Activated CD8-positive, alpha-beta memory T cell treated with anti-CD3 and anti-CD28 coated beads for 1 hour (primary cell): ENCODE data around the gene PIAS3.

Experiments used
- DNase-seq, 2 donors: peaks; one replicate each; pipeline ENCODE4 v3.0.0-alpha.2; 2020; ENCODE audit warnings: low read depth in 1 of 2; ENCODE audit errors: extremely low read depth in 1 of 2

Gene PIAS3

GRCh38 chr1:145858901-145859490, at the start of gene PIAS3:
PIAS3 (minus strand) TSS chr1:145859081; CDS start chr1:145858990, 91 bp downstream.
- peak; percentile 47 to 71 for DNase-seq

DNA sequence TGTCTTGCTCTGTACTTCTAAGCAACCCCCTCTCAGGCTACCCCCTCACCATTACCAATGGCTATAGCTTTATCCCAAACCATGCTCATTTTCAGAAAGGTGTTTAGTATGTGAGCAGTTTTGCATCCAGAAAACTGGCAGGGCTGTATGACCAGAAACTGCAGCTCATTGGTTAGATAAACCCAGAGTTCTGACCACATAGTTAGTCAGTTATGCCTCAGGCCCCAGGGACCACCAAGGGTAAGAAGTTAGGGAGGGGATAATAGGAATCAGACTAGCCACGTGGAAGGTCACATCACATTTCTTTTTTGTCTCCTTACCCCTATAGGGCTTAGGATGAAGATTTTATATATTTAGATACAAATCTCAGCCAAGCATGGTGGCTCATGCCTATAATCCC, 49.8 kb upstream of the PIAS3 start:
- DNase-seq, result no peak

DNA sequence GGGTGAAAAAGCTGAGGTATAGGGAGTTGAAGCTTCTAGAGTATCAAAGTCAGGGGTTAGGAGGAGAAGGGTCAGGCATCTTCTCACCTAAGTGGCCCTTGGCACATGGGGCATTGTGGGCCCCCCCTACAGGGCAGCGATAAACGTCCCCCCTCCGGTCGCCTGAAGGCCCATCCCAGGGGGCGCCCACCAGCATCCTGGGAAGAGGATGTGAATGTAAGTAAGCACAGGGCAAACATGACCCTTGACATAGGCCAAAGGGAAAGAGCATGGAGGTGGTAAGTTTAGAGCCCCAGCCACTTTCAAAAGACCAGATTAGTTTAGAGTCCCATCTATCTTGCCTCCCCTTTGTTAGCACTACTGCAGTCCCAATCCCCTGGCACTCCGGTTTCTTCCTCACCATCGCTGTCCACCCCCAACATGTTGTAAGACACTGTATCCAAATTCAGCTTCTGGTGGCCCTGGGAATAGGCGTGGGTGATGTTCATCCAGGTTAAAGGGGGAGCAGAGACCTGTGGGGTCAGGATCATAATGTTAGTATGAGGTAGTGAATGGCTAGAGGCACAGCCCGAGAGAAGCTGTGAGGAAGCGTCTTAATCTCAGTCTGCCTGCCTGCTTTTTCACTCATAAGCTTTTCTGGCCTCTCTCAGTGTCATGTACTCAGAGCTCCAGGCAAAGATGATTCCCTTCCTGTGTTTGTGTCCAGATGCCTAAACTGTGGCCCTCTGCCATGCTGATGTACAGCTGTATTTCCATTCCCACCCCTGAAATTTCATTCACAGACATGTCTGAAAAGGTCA, 48.3 kb upstream of the PIAS3 start:
- no peak for DNase-seq

GRCh38 chr1:145901312-145902021, 42.6 kb upstream of the PIAS3 start:
- no peak for DNase-seq

DNA sequence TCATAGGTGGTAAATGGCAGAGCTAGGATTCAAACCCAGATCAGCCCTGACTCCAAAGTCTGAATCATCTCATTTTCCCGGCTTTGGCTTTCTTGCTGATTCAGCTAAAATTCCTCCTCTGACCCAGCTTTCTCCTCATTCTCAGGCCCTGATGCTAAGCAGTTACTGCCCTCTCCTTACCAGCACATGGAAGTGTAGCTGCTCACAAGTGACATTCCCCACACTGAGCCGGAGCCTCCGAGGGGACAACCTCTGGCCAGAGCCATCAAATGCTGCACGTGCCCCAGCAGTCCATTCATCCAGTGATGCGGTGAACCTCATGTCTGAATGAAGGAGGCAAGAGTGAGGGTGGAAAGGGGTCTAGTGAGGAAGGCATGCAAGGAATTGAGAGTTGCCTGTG, 39.9 kb upstream of the PIAS3 start:
- DNase-seq, result no peak

GRCh38 chr1:145897969-145898368, 39.1 kb upstream of the PIAS3 start:
- no peak for DNase-seq

DNA sequence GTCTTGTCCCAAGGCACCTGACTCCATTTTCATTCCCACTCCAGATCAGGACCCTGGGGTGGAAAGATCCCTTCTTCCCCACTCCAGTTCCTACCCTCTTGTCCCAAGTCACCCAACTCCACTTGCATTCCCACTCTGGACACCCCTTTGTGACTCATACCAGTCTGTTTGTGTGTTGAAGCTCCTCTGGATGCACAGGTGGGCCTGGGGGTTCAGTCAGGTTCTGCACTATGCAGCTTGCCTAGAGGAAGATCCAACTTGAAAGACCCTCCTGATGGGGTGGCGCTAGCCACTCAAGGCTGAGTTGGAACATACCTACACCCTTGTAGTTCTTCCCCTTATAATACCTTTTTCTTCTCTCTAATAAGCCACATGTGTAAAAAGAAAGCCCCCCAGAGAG, 36.6 kb upstream of the PIAS3 start:
- DNase-seq, result no peak

GRCh38 chr1:145893306-145894055, 34.6 kb upstream of the PIAS3 start:
- no peak for DNase-seq

DNA sequence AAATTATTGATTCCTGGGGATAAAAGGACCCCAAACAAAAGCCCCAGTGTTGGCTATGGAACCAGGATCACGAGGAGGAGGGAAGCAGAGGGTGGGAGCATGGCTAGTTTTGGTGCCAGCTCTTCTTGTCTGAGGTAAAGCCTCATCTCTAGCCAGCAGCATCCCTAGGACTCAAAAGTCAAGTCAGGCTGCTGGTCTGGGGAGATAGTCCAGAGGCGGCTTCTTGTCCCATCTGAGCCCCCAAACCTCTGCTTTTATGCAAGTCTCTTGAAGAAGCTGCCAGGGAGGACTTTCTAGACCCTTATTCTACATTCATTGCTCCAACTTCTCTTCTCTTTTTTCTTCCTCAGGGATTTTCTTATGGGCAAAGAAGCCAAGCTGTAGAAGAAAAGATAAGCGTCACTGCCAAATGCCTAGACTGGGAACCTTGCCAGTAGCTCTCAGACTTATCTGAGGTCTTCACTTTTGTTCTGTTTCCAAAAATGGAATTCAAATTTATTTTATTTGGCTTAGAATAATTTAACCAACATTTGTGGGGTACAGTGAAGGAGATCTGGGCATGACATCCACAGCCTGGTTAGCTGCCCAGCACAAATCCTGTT, 33.7 kb upstream of the PIAS3 start:
- DNase-seq, result no peak

DNA sequence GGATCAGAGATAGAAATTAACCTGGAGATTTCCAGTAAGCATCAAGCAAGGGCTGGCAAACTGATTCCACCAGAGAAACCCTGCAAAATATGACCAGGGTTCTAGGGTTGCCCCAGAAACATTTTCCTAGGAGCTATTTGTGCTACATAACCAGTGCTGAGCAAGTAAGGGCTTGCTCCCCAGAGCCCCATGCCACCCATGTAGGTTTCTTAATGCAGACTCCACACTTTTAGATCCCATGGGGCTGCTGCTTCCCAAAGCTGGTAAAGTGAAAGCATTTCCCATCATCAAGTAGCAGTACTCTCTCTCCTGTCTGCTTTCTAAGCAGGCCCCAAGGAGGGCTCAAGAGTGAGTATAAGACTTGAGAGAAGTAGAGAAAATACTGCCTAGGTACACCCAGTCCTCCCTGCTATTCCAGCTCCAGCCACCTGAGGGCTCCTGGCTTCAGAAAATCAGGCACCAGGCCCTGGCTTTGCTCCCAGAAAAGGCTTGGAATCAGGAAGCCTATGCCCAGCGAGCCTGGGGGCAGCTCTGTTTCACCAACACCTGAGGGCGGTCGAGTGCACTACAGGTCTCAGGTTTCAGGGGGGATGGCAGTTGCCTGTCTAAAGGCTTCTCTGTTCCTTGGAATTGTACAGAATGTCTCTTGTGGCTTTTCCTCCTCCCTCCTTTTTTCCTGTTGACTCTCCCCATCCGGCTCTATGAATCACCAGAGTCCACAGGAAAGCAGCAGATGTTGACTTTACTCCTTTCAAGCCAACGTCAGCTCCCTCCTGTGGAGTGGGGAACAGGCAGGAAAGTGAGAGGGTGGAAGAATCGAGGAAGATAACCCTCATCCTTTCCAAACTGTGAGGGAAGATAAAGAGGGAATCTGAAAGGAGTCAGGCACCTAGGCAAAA, 33.0 kb upstream of the PIAS3 start:
- DNase-seq, result peak in 1 of 2 donors; percentile 17

DNA sequence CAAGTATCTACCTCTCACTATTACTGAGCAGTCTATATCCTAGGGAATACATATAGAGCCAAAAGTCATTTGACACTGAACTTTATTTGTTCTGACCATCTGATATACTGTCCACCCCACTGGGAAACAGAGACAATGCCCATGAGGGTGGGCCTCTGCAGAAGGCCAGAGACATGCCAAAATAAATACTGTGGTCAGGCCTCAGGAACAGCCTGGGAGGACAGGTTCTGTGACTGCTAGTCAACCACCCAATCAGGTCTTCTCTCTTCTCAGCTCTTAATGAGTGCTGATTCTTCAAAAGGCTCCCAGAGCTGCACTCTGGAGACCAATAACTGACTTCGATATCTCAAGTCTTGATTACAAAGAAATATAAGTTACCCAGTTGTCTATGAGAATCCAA, 32.3 kb upstream of the PIAS3 start:
- DNase-seq, result no peak

DNA sequence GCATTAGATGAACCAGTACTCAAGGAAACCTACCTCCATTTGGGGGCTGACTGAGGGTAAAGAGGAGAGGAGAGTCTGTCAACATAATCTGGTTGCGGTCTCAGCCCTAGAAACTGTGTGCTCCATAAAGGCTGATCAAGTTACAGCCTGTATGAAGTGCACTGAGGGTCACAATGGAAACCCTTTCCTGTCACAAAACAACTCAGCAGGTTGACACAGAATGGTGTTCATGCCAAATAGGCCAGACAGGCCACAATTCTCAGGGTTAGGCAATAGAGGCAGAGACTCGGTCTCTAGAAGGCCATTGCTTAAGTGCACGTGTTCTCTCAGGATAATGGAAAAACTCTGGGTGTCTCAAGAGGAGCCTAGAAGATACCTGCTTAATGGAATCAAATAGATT, 30.8 kb upstream of the PIAS3 start:
- DNase-seq, result no peak

- DNase-seq, result no peak
These were observed 28.8 kb upstream of the PIAS3 start for GRCh38 chr1:145887631-145888030.

DNA sequence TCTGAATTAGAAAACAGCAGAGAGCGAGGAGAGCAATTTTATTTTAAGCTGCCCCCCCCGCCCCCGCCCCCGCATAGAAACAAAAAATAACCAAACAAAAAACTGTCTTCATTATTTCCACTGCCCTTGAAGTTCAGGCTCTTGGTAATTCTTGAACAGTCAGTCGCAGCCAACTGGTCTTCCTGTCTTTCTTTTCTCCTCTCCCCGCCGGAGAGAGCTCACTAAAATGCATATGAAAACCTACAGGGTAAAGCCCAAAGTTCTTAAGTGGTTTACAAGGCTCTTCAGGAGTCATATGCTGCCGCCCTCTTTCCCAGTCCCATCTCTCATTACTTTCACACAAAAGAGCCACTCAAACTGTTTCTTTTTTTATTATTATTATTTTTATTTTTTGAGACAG, 27.9 kb upstream of the PIAS3 start:
- no peak for DNase-seq

DNA sequence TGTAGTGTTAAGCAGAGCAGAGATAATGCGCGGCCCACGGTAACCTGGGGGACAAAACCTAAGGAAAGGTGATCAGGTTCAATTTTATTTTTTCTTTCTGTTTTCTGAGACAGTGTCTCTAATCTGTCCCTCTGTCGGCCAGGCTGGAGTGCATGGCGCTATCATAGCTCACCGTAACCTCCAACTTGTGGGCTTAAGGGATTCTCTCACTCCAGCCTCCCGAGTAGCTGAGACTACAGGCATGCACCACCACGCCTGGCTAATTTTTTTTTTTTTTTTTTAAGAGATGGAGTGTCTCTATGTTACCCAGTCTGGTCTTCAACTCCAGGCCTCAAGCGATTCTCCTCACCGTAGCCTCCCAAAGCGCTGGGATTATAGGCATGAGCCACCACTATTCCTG, 27.5 kb upstream of the PIAS3 start:
- no peak for DNase-seq

DNA sequence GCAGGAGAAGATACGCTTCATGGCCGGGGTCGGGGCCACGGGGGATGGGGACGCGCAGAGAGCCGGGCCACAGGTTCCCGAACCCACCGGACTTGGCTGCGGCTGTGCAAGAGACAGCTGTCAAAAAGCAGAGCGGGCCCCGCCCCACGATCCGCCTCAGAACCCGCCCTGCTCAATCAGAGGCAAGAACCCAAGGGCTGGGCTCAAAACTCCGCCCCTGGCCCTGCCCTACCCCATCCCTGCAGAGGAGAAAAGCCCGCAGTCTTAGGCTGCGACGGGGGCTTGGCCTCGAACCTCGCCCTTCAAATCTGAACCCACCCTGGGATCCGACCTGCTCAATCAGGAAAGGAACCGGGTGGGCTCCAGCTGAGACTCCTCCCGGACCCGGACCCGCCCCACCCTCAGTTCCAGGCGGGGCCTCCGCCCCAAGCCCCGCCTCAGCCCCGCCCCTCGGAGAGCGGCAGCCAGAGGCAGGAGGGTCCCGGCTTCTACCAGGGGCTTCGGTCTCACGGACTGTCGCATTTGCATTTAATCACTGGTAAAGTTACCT, 26.9 kb upstream of the PIAS3 start, which contains the start of gene ANKRD35:
Gene ANKRD35, minus strand, starts transcription at position 129 of the 550 bp plus-strand sequence. Its CDS starts 108 bp downstream, at position 21.
- peak; percentile 74 to 81 for DNase-seq

GRCh38 chr1:145884675-145885074, 25.8 kb upstream of the PIAS3 start:
- DNase-seq, result no peak

DNA sequence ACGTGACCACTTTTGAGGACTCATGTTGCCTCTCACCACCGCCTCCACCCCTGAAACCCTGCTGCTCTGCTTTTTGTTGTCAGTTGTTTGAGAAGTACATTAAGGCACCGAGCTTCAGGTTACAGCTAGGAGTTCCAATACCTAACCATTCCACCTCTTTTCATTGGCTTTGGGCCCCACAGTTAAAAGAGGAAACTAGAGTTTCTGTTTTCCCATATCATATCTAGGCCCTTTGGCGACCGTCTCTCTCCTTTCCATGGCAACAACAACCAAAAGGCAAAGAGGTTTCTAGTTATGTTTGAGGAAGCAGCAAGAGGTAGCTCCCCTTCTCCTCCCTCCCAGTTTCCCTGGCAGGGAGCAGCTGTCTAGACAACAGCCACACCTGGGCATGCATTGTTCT, 20.9 kb upstream of the PIAS3 start:
- no peak for DNase-seq

- no peak for DNase-seq
These were observed 19.8 kb upstream of the PIAS3 start for GRCh38 chr1:145878724-145879123.
